ENCODE data around the gene NUB1. TPM values are rescaled to one million over a fixed set of nuclear protein-coding genes. Genes with fewer than 3 reads are reported as not detected.

Gene NUB1, protein sequence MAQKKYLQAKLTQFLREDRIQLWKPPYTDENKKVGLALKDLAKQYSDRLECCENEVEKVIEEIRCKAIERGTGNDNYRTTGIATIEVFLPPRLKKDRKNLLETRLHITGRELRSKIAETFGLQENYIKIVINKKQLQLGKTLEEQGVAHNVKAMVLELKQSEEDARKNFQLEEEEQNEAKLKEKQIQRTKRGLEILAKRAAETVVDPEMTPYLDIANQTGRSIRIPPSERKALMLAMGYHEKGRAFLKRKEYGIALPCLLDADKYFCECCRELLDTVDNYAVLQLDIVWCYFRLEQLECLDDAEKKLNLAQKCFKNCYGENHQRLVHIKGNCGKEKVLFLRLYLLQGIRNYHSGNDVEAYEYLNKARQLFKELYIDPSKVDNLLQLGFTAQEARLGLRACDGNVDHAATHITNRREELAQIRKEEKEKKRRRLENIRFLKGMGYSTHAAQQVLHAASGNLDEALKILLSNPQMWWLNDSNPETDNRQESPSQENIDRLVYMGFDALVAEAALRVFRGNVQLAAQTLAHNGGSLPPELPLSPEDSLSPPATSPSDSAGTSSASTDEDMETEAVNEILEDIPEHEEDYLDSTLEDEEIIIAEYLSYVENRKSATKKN
- 40.0 and 53.0 TPM in 2 replicates for total RNA-seq (2014; rRNA removed; shearing (Covaris generic); ENCODE audit: low replicate concordance)

- Histone ChIP-seq H3K36me3 (ENCODE audit: insufficient read depth, low read length) (peaks cover 18% of the 10 kb centered on the region; the same call in 1 of the 2 replicates), H3K27ac (ENCODE audit: low read length) (peak within 1 kb of the TSS; percentile 46), H4K20me1 (ENCODE audit: insufficient read depth, low read depth, low read length) (no peaks in the 10 kb centered on the region), H3K4me2 (ENCODE audit: low read depth, low read length, poor library complexity, severe bottlenecking) (peak within 1 kb of the TSS; percentile 94), H3K9me3 (ENCODE audit: low read length) (no peaks in the 10 kb centered on the region), H3K9me2 (replicated peaks; ENCODE audit: insufficient read depth, low read length) (no peaks in the 10 kb centered on the region), H3K79me2 (ENCODE audit: low read length) (peaks cover 25% of the 10 kb centered on the region), H2AFZ (ENCODE audit: low read length) (peak within 1 kb of the TSS; percentile 61; the same call in 1 of the 2 replicates), H3K4me3 (ENCODE audit: low read length) (peak within 1 kb of the TSS; percentile 81), H3K27me3 (ENCODE audit: low read length) (no peaks in the 10 kb centered on the region), H3K9ac (ENCODE audit: low read length) (peak within 1 kb of the TSS; percentile 85), H3K4me1 (ENCODE audit: low read length) (peaks cover 24% of the 10 kb centered on the region)
- peak; percentile 95 for DNase-seq
These were observed at the start of gene NUB1 for GRCh38 chr7:151341357-151342101. TSS of gene NUB1 (plus strand) at chr7:151341812. CDS start at chr7:151345350, 3,538 bp downstream.

- H3K9me2 ChIP-seq (replicated peaks; ENCODE audit: insufficient read depth, low read length) = no peaks in the 10 kb centered on the region
- no peak for DNase-seq
- no peaks in the 10 kb centered on the region for H3K4me1 ChIP-seq (ENCODE audit: low read length)
- no peak overlapping the region for H2AFZ ChIP-seq (ENCODE audit: low read length)
- no peaks in the 10 kb centered on the region for H3K36me3 ChIP-seq (ENCODE audit: insufficient read depth, low read length)
- no peak overlapping the region for H3K4me3 ChIP-seq (ENCODE audit: low read length)
- no peaks in the 10 kb centered on the region for H3K27me3 ChIP-seq (ENCODE audit: low read length)
- H3K9me3 ChIP-seq (ENCODE audit: low read length) = no peaks in the 10 kb centered on the region
- no peaks in the 10 kb centered on the region for H3K79me2 ChIP-seq (ENCODE audit: low read length)
- H3K4me2 ChIP-seq (ENCODE audit: low read depth, low read length, poor library complexity, severe bottlenecking) = no peak overlapping the region
- H4K20me1 ChIP-seq (ENCODE audit: insufficient read depth, low read depth, low read length) = no peaks in the 10 kb centered on the region
- H3K9ac ChIP-seq (ENCODE audit: low read length) = no peak overlapping the region
- H3K27ac ChIP-seq (ENCODE audit: low read length) = no peak overlapping the region
These were observed 48.8 kb upstream of the NUB1 start for GRCh38 chr7:151292850-151293249.

- H3K27me3 ChIP-seq (ENCODE audit: low read length) = no peaks in the 10 kb centered on the region
- H3K27ac ChIP-seq (ENCODE audit: low read length) = no peak overlapping the region
- H3K79me2 ChIP-seq (ENCODE audit: low read length) = no peaks in the 10 kb centered on the region
- H3K4me2 ChIP-seq (ENCODE audit: low read depth, low read length, poor library complexity, severe bottlenecking) = no peak overlapping the region
- H3K36me3 ChIP-seq (ENCODE audit: insufficient read depth, low read length) = no peaks in the 10 kb centered on the region
- no peaks in the 10 kb centered on the region for H3K9me2 ChIP-seq (replicated peaks; ENCODE audit: insufficient read depth, low read length)
- no peak overlapping the region for H3K9ac ChIP-seq (ENCODE audit: low read length)
- no peaks in the 10 kb centered on the region for H4K20me1 ChIP-seq (ENCODE audit: insufficient read depth, low read depth, low read length)
- no peak overlapping the region for H2AFZ ChIP-seq (ENCODE audit: low read length)
- no peaks in the 10 kb centered on the region for H3K9me3 ChIP-seq (ENCODE audit: low read length)
- H3K4me1 ChIP-seq (ENCODE audit: low read length) = peaks cover 12% of the 10 kb centered on the region
- DNase-seq = no peak
- no peak overlapping the region for H3K4me3 ChIP-seq (ENCODE audit: low read length)
These were observed 45.2 kb upstream of the NUB1 start for GRCh38 chr7:151296202-151296992.

DNA sequence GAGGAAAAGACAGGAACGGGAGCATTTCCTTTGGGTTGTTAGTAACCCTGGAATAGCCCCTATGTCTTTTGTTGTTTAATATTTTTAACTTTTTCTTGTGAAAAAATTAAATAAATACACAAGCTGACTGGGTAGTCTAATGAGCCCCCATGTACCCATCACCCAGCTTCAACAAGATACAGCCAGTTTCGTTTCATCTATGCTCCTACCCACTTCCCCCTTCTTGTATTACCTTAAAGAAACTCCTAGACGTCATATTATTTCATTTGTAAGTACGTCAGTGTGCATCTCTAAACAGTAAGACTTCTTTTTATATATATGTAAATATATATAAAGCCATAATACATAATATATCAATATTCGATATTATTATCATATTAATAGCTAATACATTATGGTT lies 42.8 kb upstream of the NUB1 start:
- Histone ChIP-seq H3K4me3 (ENCODE audit: low read length) (no peak overlapping the region), H3K9me2 (replicated peaks; ENCODE audit: insufficient read depth, low read length) (no peaks in the 10 kb centered on the region), H3K9ac (ENCODE audit: low read length) (no peak overlapping the region), H3K4me2 (ENCODE audit: low read depth, low read length, poor library complexity, severe bottlenecking) (peak overlapping the region; percentile 35), H3K4me1 (ENCODE audit: low read length) (peaks cover 12% of the 10 kb centered on the region), H3K9me3 (ENCODE audit: low read length) (no peaks in the 10 kb centered on the region), H3K36me3 (ENCODE audit: insufficient read depth, low read length) (no peaks in the 10 kb centered on the region), H3K27ac (ENCODE audit: low read length) (no peak overlapping the region), H2AFZ (ENCODE audit: low read length) (no peak overlapping the region), H4K20me1 (ENCODE audit: insufficient read depth, low read depth, low read length) (no peaks in the 10 kb centered on the region), H3K27me3 (ENCODE audit: low read length) (no peaks in the 10 kb centered on the region), H3K79me2 (ENCODE audit: low read length) (no peaks in the 10 kb centered on the region)
- DNase-seq = peak; percentile 61

GRCh38 chr7:151299530-151299929 lies 42.1 kb upstream of the NUB1 start:
- no peak for DNase-seq
- Histone ChIP-seq H3K27ac (ENCODE audit: low read length) (no peak overlapping the region), H2AFZ (ENCODE audit: low read length) (no peak overlapping the region), H3K27me3 (ENCODE audit: low read length) (no peaks in the 10 kb centered on the region), H3K4me1 (ENCODE audit: low read length) (peaks cover 12% of the 10 kb centered on the region), H3K9ac (ENCODE audit: low read length) (no peak overlapping the region), H3K4me3 (ENCODE audit: low read length) (no peak overlapping the region), H3K9me3 (ENCODE audit: low read length) (no peaks in the 10 kb centered on the region), H4K20me1 (ENCODE audit: insufficient read depth, low read depth, low read length) (no peaks in the 10 kb centered on the region), H3K4me2 (ENCODE audit: low read depth, low read length, poor library complexity, severe bottlenecking) (no peak overlapping the region), H3K79me2 (ENCODE audit: low read length) (no peaks in the 10 kb centered on the region), H3K9me2 (replicated peaks; ENCODE audit: insufficient read depth, low read length) (no peaks in the 10 kb centered on the region), H3K36me3 (ENCODE audit: insufficient read depth, low read length) (no peaks in the 10 kb centered on the region)

GRCh38 chr7:151299940-151300645 lies 41.5 kb upstream of the NUB1 start:
- Histone ChIP-seq H3K27me3 (ENCODE audit: low read length) (no peaks in the 10 kb centered on the region), H3K36me3 (ENCODE audit: insufficient read depth, low read length) (no peaks in the 10 kb centered on the region), H2AFZ (ENCODE audit: low read length) (no peak overlapping the region), H4K20me1 (ENCODE audit: insufficient read depth, low read depth, low read length) (no peaks in the 10 kb centered on the region), H3K79me2 (ENCODE audit: low read length) (no peaks in the 10 kb centered on the region), H3K4me3 (ENCODE audit: low read length) (no peak overlapping the region), H3K4me2 (ENCODE audit: low read depth, low read length, poor library complexity, severe bottlenecking) (no peak overlapping the region), H3K9me3 (ENCODE audit: low read length) (no peaks in the 10 kb centered on the region), H3K9ac (ENCODE audit: low read length) (no peak overlapping the region), H3K9me2 (replicated peaks; ENCODE audit: insufficient read depth, low read length) (no peaks in the 10 kb centered on the region), H3K4me1 (ENCODE audit: low read length) (peaks cover 12% of the 10 kb centered on the region), H3K27ac (ENCODE audit: low read length) (no peak overlapping the region)
- DNase-seq = no peak

Measured in Karpas-422 (cell line).